IMR-90 (cell line): Measurements from ENCODE around the gene SPATA2. TPM values are rescaled to one million over a fixed set of nuclear protein-coding genes. Genes with fewer than 3 reads are reported as not detected.

Source experiments
- ATAC-seq: fragments of 200-7000 bp; cut with Tn5 transposase; 2 replicates; pipeline ENCODE4 v1.9.1; 2020; ENCODE audit warnings: low read depth, mild to moderate bottlenecking, moderate library complexity
- BruUV-seq: library from RNA; stranded (reverse); fragments of 400-500 nt; replicated peaks from 2 replicates; lab custom pipeline; 2021; lab: Mats Ljungman, UMichigan
- CTCF ChIA-PET: fragments of 300-600 bp; formaldehyde crosslinking; extraction: SDS; loops from one replicate; lab custom pipeline; 2021; ENCODE audit warnings: antibody characterized with exemption; lab: Yijun Ruan, JAX
- POLR2A ChIA-PET: fragments of 300-600 bp; sonication (Branson Sonifier 250); formaldehyde crosslinking; loops from one replicate; lab custom pipeline; 2022; ENCODE audit warnings: antibody characterized with exemption; ENCODE audit not compliant: unreplicated experiment; lab: Charles Lee
- DNase-seq: peaks from one replicate; pipeline ENCODE4 v3.0.0; 2013
- H2AFZ ChIP-seq: replicated peaks from 2 replicates; pipeline ENCODE3; 2013; ENCODE audit warnings: low read length, mild to moderate bottlenecking; ENCODE audit not compliant: poor library complexity
- H2AK5ac ChIP-seq: 2 replicates; pipeline ENCODE4 v1.6.1; 2013; ENCODE audit warnings: low read depth, low read length, inconsistent platforms
- H2AK9ac ChIP-seq: replicated peaks from 2 replicates; pipeline ENCODE3; 2013; ENCODE audit warnings: mild to moderate bottlenecking, low read depth, low read length, moderate library complexity; ENCODE audit not compliant: poor library complexity
- H2BK120ac ChIP-seq: 2 replicates; pipeline ENCODE4 v1.6.1; 2013; ENCODE audit warnings: low read depth, low read length, inconsistent platforms
- H2BK15ac ChIP-seq: 3 replicates; pipeline ENCODE4 v1.6.1; 2013; ENCODE audit warnings: low read depth, low read length, inconsistent platforms
- H2BK20ac ChIP-seq: 2 replicates; pipeline ENCODE4 v1.6.1; 2013; ENCODE audit warnings: low read depth, mild to moderate bottlenecking, inconsistent platforms, low read length, moderate library complexity
- H2BK5ac ChIP-seq: 2 replicates; pipeline ENCODE4 v1.6.1; 2013; ENCODE audit warnings: mild to moderate bottlenecking, low read depth, low read length, inconsistent platforms; ENCODE audit not compliant: poor library complexity, severe bottlenecking
- H3K14ac ChIP-seq: replicated peaks from 2 replicates; pipeline ENCODE4 v1.6.1; 2013; ENCODE audit warnings: low read depth, low read length, inconsistent platforms
- H3K18ac ChIP-seq: 2 replicates; pipeline ENCODE4 v1.6.1; 2013; ENCODE audit warnings: low read depth, low read length, control low read depth
- H3K23ac ChIP-seq: 2 replicates; pipeline ENCODE4 v1.6.1; 2013; ENCODE audit warnings: low read depth, low read length, inconsistent platforms
- H3K27ac ChIP-seq: 2 replicates; pipeline ENCODE4 v1.5.1; 2013; ENCODE audit warnings: mild to moderate bottlenecking, control low read depth, low read length; ENCODE audit not compliant: insufficient read depth
- H3K27me3 ChIP-seq: 2 replicates; pipeline ENCODE4 v1.6.1; 2013; ENCODE audit warnings: low read length; ENCODE audit not compliant: control insufficient read depth, insufficient read depth
- H3K36me3 ChIP-seq: 2 replicates; pipeline ENCODE4 v1.6.1; 2013; ENCODE audit warnings: low read length, mixed read lengths; ENCODE audit not compliant: control insufficient read depth, insufficient read depth
- H3K4ac ChIP-seq: 2 replicates; pipeline ENCODE4 v1.6.1; 2013; ENCODE audit warnings: low read depth, low read length, inconsistent platforms
- H3K4me1 ChIP-seq: 2 replicates; pipeline ENCODE4 v1.6.1; 2013; ENCODE audit warnings: low read length, mixed read lengths; ENCODE audit not compliant: control insufficient read depth, insufficient read depth
- H3K4me2 ChIP-seq: 2 replicates; pipeline ENCODE4 v1.6.1; 2013; ENCODE audit warnings: low read depth, mild to moderate bottlenecking, control low read depth, low read length, moderate library complexity
- H3K4me3 ChIP-seq: 2 replicates; pipeline ENCODE4 v1.5.1; 2013; ENCODE audit warnings: low read depth, mild to moderate bottlenecking, control low read depth, low read length, moderate library complexity; ENCODE audit not compliant: insufficient read depth
- H3K56ac ChIP-seq: 2 replicates; pipeline ENCODE4 v1.6.1; 2013; ENCODE audit warnings: low read length, inconsistent platforms; ENCODE audit not compliant: insufficient read depth; ENCODE audit errors: extremely low read depth
- H3K79me1 ChIP-seq, 2 experiments: 2 replicates each; pipeline ENCODE4 v1.6.1; 2013; ENCODE audit warnings: low read length in 2 of 2, inconsistent platforms in 1 of 2, low read depth in 1 of 2
- H3K9ac ChIP-seq: 2 replicates; pipeline ENCODE4 v1.6.1; 2013; ENCODE audit warnings: low read depth, low read length, control low read depth
- H3K9me1 ChIP-seq: 2 replicates; pipeline ENCODE4 v1.6.1; 2013; ENCODE audit warnings: low read length, inconsistent platforms; ENCODE audit not compliant: insufficient read depth
- H3K9me3 ChIP-seq: 2 replicates; pipeline ENCODE4 v1.6.1; 2013; ENCODE audit warnings: low read length; ENCODE audit not compliant: control insufficient read depth, insufficient read depth
- H4K20me1 ChIP-seq: 2 replicates; pipeline ENCODE4 v1.6.1; 2013; ENCODE audit warnings: low read length, inconsistent platforms; ENCODE audit not compliant: insufficient read depth
- H4K5ac ChIP-seq: 2 replicates; pipeline ENCODE4 v1.6.1; 2013; ENCODE audit warnings: mild to moderate bottlenecking, low read depth, low read length, control low read depth
- H4K8ac ChIP-seq, 2 experiments: 2 replicates each; pipeline ENCODE4 v1.6.1; 2013; ENCODE audit warnings: low read depth in 2 of 2, low read length in 2 of 2, control low read depth in 1 of 2, inconsistent platforms in 1 of 2
- H4K91ac ChIP-seq: 2 replicates; pipeline ENCODE4 v1.6.1; 2013; ENCODE audit warnings: low read depth, low read length, inconsistent platforms; ENCODE audit not compliant: insufficient read depth
- MAZ ChIP-seq: IDR thresholded peaks from 2 replicates; pipeline ENCODE4 v1.6.1; 2012; ENCODE audit warnings: low read depth, mild to moderate bottlenecking, low read length, improper control_type of control experiment, moderate library complexity, borderline replicate concordance
- POLR2A ChIP-seq: IDR thresholded peaks from 2 replicates; pipeline ENCODE4 v1.6.1; 2012; ENCODE audit warnings: mild to moderate bottlenecking, low read depth, low read length
- RAD21 ChIP-seq: IDR thresholded peaks from 2 replicates; pipeline ENCODE4 v1.6.1; 2012; ENCODE audit warnings: low read length, improper control_type of control experiment
- RCOR1 ChIP-seq: IDR thresholded peaks from 2 replicates; pipeline ENCODE4 v1.6.1; 2012; ENCODE audit warnings: mild to moderate bottlenecking, low read length, improper control_type of control experiment; ENCODE audit not compliant: insufficient replicate concordance
- SMC3 ChIP-seq: fragments of 150-350 bp; IDR thresholded peaks from 2 replicates; pipeline ENCODE4 v1.6.1; 2016; ENCODE audit warnings: low read depth, mild to moderate bottlenecking, antibody characterized with exemption, low read length, moderate library complexity
- WGBS, 2 experiments: methylation state at CpG; one replicate each; pipeline versions ENCODE4 v1.1.5 to v1.1.7; 2013; ENCODE audit warnings: missing lambda C conversion rate in 2 of 2; ENCODE audit not compliant: insufficient read length in 1 of 2; ENCODE audit errors: extremely low coverage in 2 of 2; 5-methylcytosine and 5-hydroxymethylcytosine counted together
- dilution Hi-C: fragments of 300-500 bp; cut with HindIII; formaldehyde crosslinking; loops from one replicate; pipeline ENCODE4 v1.14.3; 2018; ENCODE audit warnings: low sequenced_read_pairs; ENCODE audit not compliant: unreplicated experiment
- in situ Hi-C: fragments of 300-500 bp; cut with MboI; formaldehyde crosslinking; loops from 3 replicates; pipeline ENCODE4 v1.14.3; 2019; ENCODE audit warnings: low sequenced_read_pairs, inconsistent platforms, mixed read lengths
- intact Hi-C: fragments of 100-400 bp; cut with micrococcal nuclease; formaldehyde crosslinking; loops from 2 replicates; pipeline ENCODE4 v1.10.0; 2022
- polyA plus RNA-seq, 3 experiments: library from polyadenylated mRNA; depleted of rRNA; stranded (reverse); fragments of >200 nt; gene quantifications; 2 replicates each; pipeline ENCODE4 v1.2.3, GENCODE V29; 2012; ENCODE audit warnings: low replicate concordance in 1 of 3
- total RNA-seq: library from RNA; depleted of rRNA; stranded (reverse); fragments of >200 nt; gene quantifications from 2 replicates; pipeline ENCODE4 v1.2.3, GENCODE V29; 2012
- TF ChIP-seq, protein P1 (sequence below): conservative IDR thresholded peaks from 2 replicates; pipeline ENCODE4 v1.5.1; 2012; ENCODE audit warnings: mild to moderate bottlenecking, low read depth, low read length, improper control_type of control experiment

Gene SPATA2
- total and polyA plus RNA-seq, 2 of the 4 experiments (the other 2 are of a cell fraction): 1.3 to 4.5 TPM

DNA sequence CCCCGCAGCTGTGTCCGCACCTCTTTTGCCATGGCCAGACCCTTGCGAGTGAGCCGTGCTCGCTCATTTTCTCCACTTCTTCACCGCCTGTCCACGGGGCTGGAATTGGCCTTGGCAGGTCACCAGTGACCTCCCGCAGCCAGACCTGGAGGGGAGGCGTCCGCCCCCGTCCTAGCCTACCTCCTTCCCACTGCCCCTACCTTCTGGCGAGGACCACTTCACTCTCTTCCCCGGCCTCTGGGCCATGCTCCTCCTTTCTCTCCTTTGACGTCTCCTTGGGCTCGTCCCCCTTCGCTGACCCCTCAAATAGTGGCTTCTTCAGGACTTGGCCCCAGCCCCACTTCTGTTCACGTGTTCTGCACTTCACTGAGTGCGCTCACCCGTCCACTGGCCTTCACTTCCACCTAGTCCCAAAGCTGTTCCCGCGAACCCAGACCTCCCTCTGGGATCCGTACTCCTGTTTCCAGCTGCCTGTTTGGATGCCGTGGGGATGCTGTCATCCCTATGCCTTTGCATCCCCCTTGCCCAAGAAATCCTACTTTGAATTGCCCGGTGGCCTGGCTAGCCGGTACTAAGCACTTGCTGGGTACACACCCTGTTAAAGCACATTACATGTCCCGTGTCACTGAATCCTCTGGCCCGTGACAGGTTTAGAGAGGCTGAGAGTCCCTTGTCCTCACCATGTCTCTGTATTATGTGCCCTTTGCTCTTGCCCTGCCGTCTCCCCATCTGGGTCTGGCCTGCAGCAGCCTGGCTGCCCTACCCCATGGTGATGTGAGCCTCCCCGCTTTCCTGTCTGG lies 33.0 kb downstream of the SPATA2 start (continued):
- TF ChIP-seq SMC3: no peak

DNA sequence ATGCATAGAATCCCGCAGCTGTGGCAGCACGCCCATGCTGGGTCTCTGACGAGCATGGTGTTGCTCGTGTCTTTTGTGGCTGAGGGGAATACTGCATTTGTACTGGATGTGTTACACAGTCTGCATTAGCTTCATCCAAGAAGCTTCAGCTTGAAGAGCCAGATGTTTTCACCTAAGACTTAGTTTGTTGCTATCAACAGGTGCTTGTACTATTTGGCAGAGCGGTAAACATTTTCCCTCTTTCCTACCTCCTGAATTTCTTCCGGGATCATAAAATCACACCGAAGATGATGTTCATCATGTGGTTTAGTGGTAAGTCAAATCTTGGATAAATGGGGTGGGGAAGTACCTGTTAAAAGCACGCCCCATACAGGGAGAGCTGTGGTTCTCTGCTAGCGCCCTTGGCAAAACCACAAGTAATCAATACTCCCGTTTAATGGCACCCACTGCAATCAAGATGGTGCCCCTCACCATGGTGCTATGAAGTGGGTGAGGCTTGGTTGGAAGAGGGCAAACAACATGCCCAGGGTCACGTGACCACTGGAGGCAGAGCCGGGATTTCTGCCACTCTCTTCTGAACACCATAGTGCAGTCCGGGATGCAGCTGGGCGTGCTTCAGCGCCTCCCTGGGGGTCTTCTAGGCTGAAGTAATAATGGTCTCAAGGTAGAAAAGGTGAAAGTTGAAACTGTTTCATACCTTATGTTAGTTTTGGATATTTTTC lies 34.4 kb downstream of the SPATA2 start:
- ATAC-seq: no peak
- Histone ChIP-seq H3K9me3 (no peaks in the 10 kb centered on the region), H3K36me3 (peaks cover 34% of the 10 kb centered on the region), H3K56ac (no peak overlapping the region), H3K4ac (no peak overlapping the region), H3K14ac (no peak overlapping the region), H3K4me1 (peaks cover 7% of the 10 kb centered on the region), H3K18ac (no peak overlapping the region), H3K4me2 (no peak overlapping the region), H2AK9ac (no peak overlapping the region), H4K5ac (no peak overlapping the region), H2BK5ac (no peak overlapping the region), H2BK15ac (no peak overlapping the region), H3K27me3 (no peaks in the 10 kb centered on the region), H4K20me1 (no peaks in the 10 kb centered on the region), H4K91ac (no peak overlapping the region), H3K4me3 (no peak overlapping the region), H3K9ac (no peak overlapping the region), H2BK20ac (no peak overlapping the region), H3K79me1 (peaks cover 0 to 4% of the 10 kb centered on the region in 2 experiments; a peak in 1 of 4 replicates), H4K8ac (no peak overlapping the region), H3K27ac (no peak overlapping the region), H3K23ac (no peak overlapping the region), H2BK120ac (no peak overlapping the region), H2AFZ (no peak overlapping the region), H2AK5ac (no peak overlapping the region), H3K9me1 (no peaks in the 10 kb centered on the region)
- intact Hi-C loops: no loop called here
- ChIA-PET POLR2A (no interaction called here), CTCF (interaction anchor here (0.6 to 0.7 kb wide), 2 partner anchors 175 to 1211 kb away, joined by 5 read pairs; no protein-coding TSS in a partner anchor)
- in situ Hi-C loops: no loop called here
- DNase-seq: no peak
- no CpG with 5 or more reads among the region's 15 CpGs for WGBS, 2 experiments
- dilution Hi-C loops: no loop called here
- TF ChIP-seq, protein P1, sequence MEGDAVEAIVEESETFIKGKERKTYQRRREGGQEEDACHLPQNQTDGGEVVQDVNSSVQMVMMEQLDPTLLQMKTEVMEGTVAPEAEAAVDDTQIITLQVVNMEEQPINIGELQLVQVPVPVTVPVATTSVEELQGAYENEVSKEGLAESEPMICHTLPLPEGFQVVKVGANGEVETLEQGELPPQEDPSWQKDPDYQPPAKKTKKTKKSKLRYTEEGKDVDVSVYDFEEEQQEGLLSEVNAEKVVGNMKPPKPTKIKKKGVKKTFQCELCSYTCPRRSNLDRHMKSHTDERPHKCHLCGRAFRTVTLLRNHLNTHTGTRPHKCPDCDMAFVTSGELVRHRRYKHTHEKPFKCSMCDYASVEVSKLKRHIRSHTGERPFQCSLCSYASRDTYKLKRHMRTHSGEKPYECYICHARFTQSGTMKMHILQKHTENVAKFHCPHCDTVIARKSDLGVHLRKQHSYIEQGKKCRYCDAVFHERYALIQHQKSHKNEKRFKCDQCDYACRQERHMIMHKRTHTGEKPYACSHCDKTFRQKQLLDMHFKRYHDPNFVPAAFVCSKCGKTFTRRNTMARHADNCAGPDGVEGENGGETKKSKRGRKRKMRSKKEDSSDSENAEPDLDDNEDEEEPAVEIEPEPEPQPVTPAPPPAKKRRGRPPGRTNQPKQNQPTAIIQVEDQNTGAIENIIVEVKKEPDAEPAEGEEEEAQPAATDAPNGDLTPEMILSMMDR: no peak
- TF ChIP-seq SMC3 (no peak), POLR2A (no peak), MAZ (no peak), RAD21 (no peak), RCOR1 (no peak)
- BruUV-seq: no TSS peak
